ENCODE measurements around the gene RFTN1. TPM values are rescaled to one million over a fixed set of nuclear protein-coding genes. Genes with fewer than 3 reads are reported as not detected.

Gene RFTN1
- total and polyA plus RNA-seq, 2 of the 8 experiments (the other 6 are each of a cell fraction or from before 2014, with no cell fraction given) = 4.6 to 6.7 TPM

GRCh38 chr3:16361087-16361486 lies 152.4 kb downstream of the RFTN1 start:
- Histone ChIP-seq H3K23me2 (ENCODE audit: low read depth, low read length) (no peaks in the 10 kb centered on the region; the same call in 1 of the 2 replicates), H3K23ac (ENCODE audit: insufficient read length) (no peak overlapping the region), H3K27me3 (replicated peaks in 1 of 4; ENCODE audit: control insufficient read depth in 3 of 4, extremely low read depth in 1 of 4, insufficient read depth in 3 of 4, low read length in 3 of 4) (no peaks in the 10 kb centered on the region), H2BK120ac (replicated peaks; ENCODE audit: low read depth, low read length) (no peak overlapping the region), H3K14ac (ENCODE audit: insufficient read length) (no peak overlapping the region), H2BK15ac (ENCODE audit: low read length) (no peak overlapping the region), H3K4me2 (ENCODE audit: insufficient read depth in 1 of 2, low read depth in 2 of 2, low read length in 2 of 2) (no peak overlapping the region), H3K36me3 (ENCODE audit: control insufficient read depth in 2 of 4, insufficient read depth in 4 of 4, low read length in 3 of 4) (no peaks in the 10 kb centered on the region), H2AFZ (ENCODE audit: low read length) (no peak overlapping the region), H3K4me3 (ENCODE audit: extremely low read depth in 1 of 4, insufficient read depth in 2 of 4, low read depth in 3 of 4, low read length in 4 of 4) (no peak overlapping the region), H3K9me3 (ENCODE audit: insufficient read depth in 2 of 2, low read depth in 1 of 2, low read length in 1 of 2) (no peaks in the 10 kb centered on the region), H4K91ac (replicated peaks; ENCODE audit: insufficient read length, low read length) (no peak overlapping the region), H4K5ac (ENCODE audit: insufficient read length, low read depth, low read length) (no peak overlapping the region), H3K56ac (replicated peaks; ENCODE audit: insufficient read length, low read depth, low read length) (no peak overlapping the region), H4K20me1 (replicated peaks in 1 of 2; ENCODE audit: control insufficient read depth in 1 of 2, insufficient read depth in 2 of 2, low read length in 2 of 2) (no peaks in the 10 kb centered on the region), H3K9ac (replicated peaks in 1 of 4; ENCODE audit: extremely low read depth in 1 of 4, low read depth in 3 of 4, low read length in 3 of 4) (no peak overlapping the region), H3K79me1 (ENCODE audit: low read depth, low read length) (no peaks in the 10 kb centered on the region), H2BK20ac (ENCODE audit: low read length) (no peak overlapping the region), H3K18ac (ENCODE audit: extremely low read depth, low read length) (no peak overlapping the region), H3K4ac (replicated peaks; ENCODE audit: insufficient read length, low read depth, low read length) (no peak overlapping the region), H3K4me1 (replicated peaks in 1 of 4; ENCODE audit: control insufficient read depth in 3 of 4, insufficient read depth in 4 of 4, low read length in 3 of 4) (no peaks in the 10 kb centered on the region; a peak in 1 of 7 replicates), H2AK5ac (ENCODE audit: low read depth, low read length) (no peak overlapping the region; the same call in 1 of the 2 replicates), H3K27ac (ENCODE audit: low read depth, low read length) (no peak overlapping the region), H2BK5ac (ENCODE audit: low read depth, low read length) (no peak overlapping the region), H4K8ac (ENCODE audit: extremely low read depth, insufficient read depth, low read length) (no peak overlapping the region), H3K79me2 (ENCODE audit: control insufficient read depth in 1 of 2, insufficient read depth in 2 of 2, low read length in 2 of 2) (no peaks in the 10 kb centered on the region), H2BK12ac (ENCODE audit: low read depth, low read length) (no peak overlapping the region)
- ChIA-PET CTCF (ENCODE audit: partially characterized antibody) (interaction anchor here (0.8 kb wide), 1 partner anchor 71 kb away, joined by 3 read pairs; no protein-coding TSS in a partner anchor), POLR2A (ENCODE audit: partially characterized antibody) (no interaction called here)
- TF ChIP-seq BRCA1 (IDR thresholded peaks at IDR 0.05; ENCODE audit: low read depth, low read length) (no peak), POLR2A (IDR thresholded peaks at IDR 0.05; ENCODE audit: control extremely low read depth in 1 of 2, low read depth in 2 of 2, low read length in 2 of 2) (no peak), KDM1A (IDR thresholded peaks at IDR 0.05; ENCODE audit: borderline replicate concordance, low read length) (no peak), TBP (IDR thresholded peaks at IDR 0.05; ENCODE audit: low read depth, low read length) (no peak), TCF12 (IDR thresholded peaks at IDR 0.05; ENCODE audit: low read depth, low read length) (no peak)
- no peak for DNase-seq (ENCODE audit: low read depth in 1 of 2, low spot score in 2 of 2)
- FAIRE-seq = no peak

Measured in H1 (cell line).